Suprapubic skin (tissue), 3 donors: Measurements from ENCODE around the gene EVA1C.

Experiments used
- EP300 ChIP-seq: sonication (generic); formaldehyde crosslinking; IDR thresholded peaks from one replicate; pipeline ENCODE4 v1.6.1; 2017; ENCODE audit warnings: antibody characterized with exemption
- POLR2A ChIP-seq, 2 donors: fragments of 450-650 bp; IDR thresholded peaks; one replicate each; pipeline ENCODE4 v1.6.1; 2017; ENCODE audit warnings: antibody characterized with exemption in 2 of 2, mild to moderate bottlenecking in 2 of 2, moderate library complexity in 2 of 2
- TF ChIP-seq, protein P1 (sequence below), 2 donors: fragments of 200-600 bp in 1 of 2; fragments of 450-650 bp in 1 of 2; sonication (generic) in 1 of 2; IDR thresholded peaks; one replicate each; pipeline ENCODE4 v1.5.1; 2016 to 2019; ENCODE audit warnings: antibody characterized with exemption in 2 of 2, mild to moderate bottlenecking in 1 of 2, moderate library complexity in 1 of 2

DNA sequence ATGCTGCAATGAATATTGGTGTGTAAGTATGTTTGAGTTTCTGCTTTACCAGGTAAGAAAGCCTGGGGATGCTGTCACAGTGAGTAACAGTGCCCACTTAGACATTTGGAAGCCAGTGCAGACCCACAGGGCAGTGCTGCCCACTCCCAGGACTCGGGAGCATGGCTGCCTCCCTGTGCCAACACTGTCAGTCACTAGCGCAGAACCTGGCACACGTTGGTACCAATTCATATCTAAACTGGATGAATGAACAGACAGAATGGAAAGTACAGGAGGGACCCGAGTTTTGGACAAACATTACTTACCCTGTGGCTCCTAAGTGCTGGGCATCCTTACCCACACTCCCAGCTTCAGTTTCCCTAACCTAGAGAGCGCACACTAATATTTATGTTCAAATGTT, 1.6 kb upstream of the EVA1C start:
- TF ChIP-seq, protein P1, sequence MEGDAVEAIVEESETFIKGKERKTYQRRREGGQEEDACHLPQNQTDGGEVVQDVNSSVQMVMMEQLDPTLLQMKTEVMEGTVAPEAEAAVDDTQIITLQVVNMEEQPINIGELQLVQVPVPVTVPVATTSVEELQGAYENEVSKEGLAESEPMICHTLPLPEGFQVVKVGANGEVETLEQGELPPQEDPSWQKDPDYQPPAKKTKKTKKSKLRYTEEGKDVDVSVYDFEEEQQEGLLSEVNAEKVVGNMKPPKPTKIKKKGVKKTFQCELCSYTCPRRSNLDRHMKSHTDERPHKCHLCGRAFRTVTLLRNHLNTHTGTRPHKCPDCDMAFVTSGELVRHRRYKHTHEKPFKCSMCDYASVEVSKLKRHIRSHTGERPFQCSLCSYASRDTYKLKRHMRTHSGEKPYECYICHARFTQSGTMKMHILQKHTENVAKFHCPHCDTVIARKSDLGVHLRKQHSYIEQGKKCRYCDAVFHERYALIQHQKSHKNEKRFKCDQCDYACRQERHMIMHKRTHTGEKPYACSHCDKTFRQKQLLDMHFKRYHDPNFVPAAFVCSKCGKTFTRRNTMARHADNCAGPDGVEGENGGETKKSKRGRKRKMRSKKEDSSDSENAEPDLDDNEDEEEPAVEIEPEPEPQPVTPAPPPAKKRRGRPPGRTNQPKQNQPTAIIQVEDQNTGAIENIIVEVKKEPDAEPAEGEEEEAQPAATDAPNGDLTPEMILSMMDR (IDR thresholded peaks at IDR 0.05) = no peak
- TF ChIP-seq EP300 (no peak), POLR2A (IDR thresholded peaks at IDR 0.05) (no peak)
